ENCODE measurements around the gene NOTCH2NLA.
"Not testable (repeated sequence)": the region's sequence is repeated elsewhere in the genome, so short reads cannot be mapped to it uniquely, and the experiment has no call there.

Gene NOTCH2NLA

DNA sequence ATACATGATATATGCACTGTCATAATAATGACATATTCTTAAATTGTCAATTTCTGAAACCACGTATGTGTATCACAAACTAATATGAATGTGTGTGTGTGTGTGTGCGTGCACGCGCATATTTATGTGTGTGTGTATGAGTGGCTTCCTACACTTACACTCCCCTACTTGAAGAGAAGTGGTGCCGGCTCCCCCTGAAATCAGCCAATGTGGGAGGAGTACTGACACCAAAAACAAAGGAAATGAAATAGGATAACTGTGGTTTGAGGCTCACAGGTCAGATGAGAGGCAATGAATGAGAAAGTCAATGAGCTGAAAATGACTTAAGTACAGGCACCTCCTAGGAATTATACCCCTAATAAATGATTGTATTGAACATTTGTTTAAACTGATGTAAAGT, 44.4 kb upstream of the NOTCH2NLA start:
- H3K14ac ChIP-seq (ENCODE audit: low read length in 2 of 2); H3K4me3 ChIP-seq (ENCODE audit: insufficient read depth in 1 of 2, low read depth in 1 of 2, low read length in 2 of 2): not testable (repeated sequence)
- WGBS, result no CpG with 5 or more reads among the region's 5 CpGs

DNA sequence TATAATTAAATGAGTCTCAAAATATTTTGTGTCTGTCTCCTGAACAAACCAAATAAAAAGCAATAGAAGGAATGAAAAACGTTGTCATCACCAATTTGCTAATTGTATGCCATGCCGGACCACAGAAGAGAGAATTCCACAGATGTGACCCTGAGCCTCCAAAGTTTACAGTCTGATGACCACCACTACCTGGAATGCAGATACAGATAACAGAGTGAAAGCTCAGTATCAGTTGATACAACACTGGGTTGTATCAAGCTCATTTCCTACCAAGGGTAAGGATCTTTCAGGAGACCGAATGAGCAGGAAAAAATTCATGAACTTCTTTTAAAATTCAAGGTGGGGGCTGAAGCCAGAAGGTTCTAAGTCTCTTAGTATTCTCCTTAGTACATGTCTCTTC, 43.9 kb upstream of the NOTCH2NLA start:
- not testable (repeated sequence) for H3K9me3 ChIP-seq (ENCODE audit: control insufficient read depth, low read length); H4K91ac ChIP-seq (ENCODE audit: low read length); H2BK5ac ChIP-seq (ENCODE audit: low read depth, low read length, poor library complexity, severe bottlenecking); H2AK5ac ChIP-seq (ENCODE audit: low read length, severe bottlenecking); DNase-seq; H2BK15ac ChIP-seq (ENCODE audit: low read depth, poor library complexity, severe bottlenecking); H3K23ac ChIP-seq (ENCODE audit: low read length in 2 of 2); H3K27me3 ChIP-seq (ENCODE audit: control insufficient read depth in 1 of 2, insufficient read depth in 1 of 2, low read length in 2 of 2); H3K4ac ChIP-seq (ENCODE audit: low read depth in 1 of 2, low read length in 2 of 2); H3K4me2 ChIP-seq (ENCODE audit: low read length, poor library complexity, severe bottlenecking); H2AFZ ChIP-seq (ENCODE audit: low read depth, low read length); H3K4me1 ChIP-seq (ENCODE audit: control insufficient read depth, insufficient read depth, low read depth, low read length); H4K8ac ChIP-seq (ENCODE audit: low read length); H3K18ac ChIP-seq (ENCODE audit: low read depth in 1 of 2, low read length in 2 of 2); H3K27ac ChIP-seq (ENCODE audit: low read length, poor library complexity, severe bottlenecking); H3K79me1 ChIP-seq (replicated peaks; ENCODE audit: low read length, poor library complexity, severe bottlenecking); H3K36me3 ChIP-seq (ENCODE audit: control insufficient read depth in 1 of 2, insufficient read depth in 2 of 2, low read depth in 1 of 2, low read length in 2 of 2); H2BK12ac ChIP-seq (ENCODE audit: low read length in 2 of 2); H3K4me3 ChIP-seq (ENCODE audit: insufficient read depth in 1 of 2, low read depth in 1 of 2, low read length in 2 of 2); H2BK120ac ChIP-seq (ENCODE audit: low read depth, low read length); H3K14ac ChIP-seq (ENCODE audit: low read length in 2 of 2); H3K9ac ChIP-seq (ENCODE audit: low read length)
- no CpG with 5 or more reads among the region's 3 CpGs for WGBS

More for the DNA sequence above, 44.4 kb upstream of the NOTCH2NLA start:
- H3K18ac ChIP-seq (ENCODE audit: low read depth in 1 of 2, low read length in 2 of 2); H2AFZ ChIP-seq (ENCODE audit: low read depth, low read length); H3K4ac ChIP-seq (ENCODE audit: low read depth in 1 of 2, low read length in 2 of 2); H4K8ac ChIP-seq (ENCODE audit: low read length); H3K4me1 ChIP-seq (ENCODE audit: control insufficient read depth, insufficient read depth, low read depth, low read length); H3K23ac ChIP-seq (ENCODE audit: low read length in 2 of 2); H2BK5ac ChIP-seq (ENCODE audit: low read depth, low read length, poor library complexity, severe bottlenecking); H3K4me2 ChIP-seq (ENCODE audit: low read length, poor library complexity, severe bottlenecking); H3K9me3 ChIP-seq (ENCODE audit: control insufficient read depth, low read length); H3K27me3 ChIP-seq (ENCODE audit: control insufficient read depth in 1 of 2, insufficient read depth in 1 of 2, low read length in 2 of 2); H2BK15ac ChIP-seq (ENCODE audit: low read depth, poor library complexity, severe bottlenecking); DNase-seq; H3K27ac ChIP-seq (ENCODE audit: low read length, poor library complexity, severe bottlenecking); H3K9ac ChIP-seq (ENCODE audit: low read length); H4K91ac ChIP-seq (ENCODE audit: low read length); H2BK120ac ChIP-seq (ENCODE audit: low read depth, low read length); H3K79me1 ChIP-seq (replicated peaks; ENCODE audit: low read length, poor library complexity, severe bottlenecking); H3K36me3 ChIP-seq (ENCODE audit: control insufficient read depth in 1 of 2, insufficient read depth in 2 of 2, low read depth in 1 of 2, low read length in 2 of 2); H2BK12ac ChIP-seq (ENCODE audit: low read length in 2 of 2); H2AK5ac ChIP-seq (ENCODE audit: low read length, severe bottlenecking): not testable (repeated sequence)

GRCh38 chr1:146271977-146272376, 43.2 kb upstream of the NOTCH2NLA start:
- not testable (repeated sequence) for H2BK12ac ChIP-seq (ENCODE audit: low read length in 2 of 2); H2BK15ac ChIP-seq (ENCODE audit: low read depth, poor library complexity, severe bottlenecking); H3K4me2 ChIP-seq (ENCODE audit: low read length, poor library complexity, severe bottlenecking); H2AK5ac ChIP-seq (ENCODE audit: low read length, severe bottlenecking); H2AFZ ChIP-seq (ENCODE audit: low read depth, low read length); H4K91ac ChIP-seq (ENCODE audit: low read length); H3K4me3 ChIP-seq (ENCODE audit: insufficient read depth in 1 of 2, low read depth in 1 of 2, low read length in 2 of 2); H3K4ac ChIP-seq (ENCODE audit: low read depth in 1 of 2, low read length in 2 of 2); H4K8ac ChIP-seq (ENCODE audit: low read length); H3K79me1 ChIP-seq (replicated peaks; ENCODE audit: low read length, poor library complexity, severe bottlenecking); H3K27ac ChIP-seq (ENCODE audit: low read length, poor library complexity, severe bottlenecking); DNase-seq; H3K18ac ChIP-seq (ENCODE audit: low read depth in 1 of 2, low read length in 2 of 2); H3K4me1 ChIP-seq (ENCODE audit: control insufficient read depth, insufficient read depth, low read depth, low read length); H3K14ac ChIP-seq (ENCODE audit: low read length in 2 of 2); H3K36me3 ChIP-seq (ENCODE audit: control insufficient read depth in 1 of 2, insufficient read depth in 2 of 2, low read depth in 1 of 2, low read length in 2 of 2); H2BK5ac ChIP-seq (ENCODE audit: low read depth, low read length, poor library complexity, severe bottlenecking); H3K9ac ChIP-seq (ENCODE audit: low read length); H3K27me3 ChIP-seq (ENCODE audit: control insufficient read depth in 1 of 2, insufficient read depth in 1 of 2, low read length in 2 of 2); H2BK120ac ChIP-seq (ENCODE audit: low read depth, low read length); H3K9me3 ChIP-seq (ENCODE audit: control insufficient read depth, low read length); H3K23ac ChIP-seq (ENCODE audit: low read length in 2 of 2)
- no CpG with 5 or more reads among the region's 2 CpGs for WGBS

- not testable (repeated sequence) for H3K27me3 ChIP-seq (ENCODE audit: control insufficient read depth in 1 of 2, insufficient read depth in 1 of 2, low read length in 2 of 2); H4K8ac ChIP-seq (ENCODE audit: low read length); H3K14ac ChIP-seq (ENCODE audit: low read length in 2 of 2); H3K9ac ChIP-seq (ENCODE audit: low read length); H2BK5ac ChIP-seq (ENCODE audit: low read depth, low read length, poor library complexity, severe bottlenecking); H3K18ac ChIP-seq (ENCODE audit: low read depth in 1 of 2, low read length in 2 of 2); H2BK120ac ChIP-seq (ENCODE audit: low read depth, low read length); H4K91ac ChIP-seq (ENCODE audit: low read length); H3K23ac ChIP-seq (ENCODE audit: low read length in 2 of 2); H3K36me3 ChIP-seq (ENCODE audit: control insufficient read depth in 1 of 2, insufficient read depth in 2 of 2, low read depth in 1 of 2, low read length in 2 of 2); H2BK15ac ChIP-seq (ENCODE audit: low read depth, poor library complexity, severe bottlenecking); H3K9me3 ChIP-seq (ENCODE audit: control insufficient read depth, low read length); H3K27ac ChIP-seq (ENCODE audit: low read length, poor library complexity, severe bottlenecking); H3K4ac ChIP-seq (ENCODE audit: low read depth in 1 of 2, low read length in 2 of 2); H3K4me3 ChIP-seq (ENCODE audit: insufficient read depth in 1 of 2, low read depth in 1 of 2, low read length in 2 of 2); H3K4me1 ChIP-seq (ENCODE audit: control insufficient read depth, insufficient read depth, low read depth, low read length); H2AFZ ChIP-seq (ENCODE audit: low read depth, low read length); H3K79me1 ChIP-seq (replicated peaks; ENCODE audit: low read length, poor library complexity, severe bottlenecking); DNase-seq; H2AK5ac ChIP-seq (ENCODE audit: low read length, severe bottlenecking); H3K4me2 ChIP-seq (ENCODE audit: low read length, poor library complexity, severe bottlenecking); H2BK12ac ChIP-seq (ENCODE audit: low read length in 2 of 2)
- WGBS, result no CpG with 5 or more reads among the region's 9 CpGs
Observed at GRCh38 chr1:146270129-146270528, 41.3 kb upstream of the NOTCH2NLA start.

Data from mesenchymal stem cell (in vitro differentiated cells and primary cell).